HepG2 (cell line): ENCODE results near the gene MAP3K3. TPM values are rescaled to one million over a fixed set of nuclear protein-coding genes. Genes with fewer than 3 reads are reported as not detected.
A peak's percentile ranks its signal among the peaks of the same experiment; 100 is the strongest.

Experiments
- ASH2L ChIP-seq: fragments of 300-600, 200-600 bp; sonication (generic); IDR thresholded peaks from 2 replicates; pipeline ENCODE4 v1.7.0; 2017; ENCODE audit warnings: low read depth, mild to moderate bottlenecking, moderate library complexity, mixed read lengths, low read length; ENCODE audit not compliant: insufficient read length
- CREB3 ChIP-seq: sonication (generic); formaldehyde crosslinking; IDR thresholded peaks from 2 replicates; pipeline ENCODE4 v1.5.0; 2020; ENCODE audit warnings: missing genetic modification reagents
- FOXK2 ChIP-seq: fragments of 450-650 bp; IDR thresholded peaks from 2 replicates; pipeline ENCODE4 v1.6.1; 2016
- GATA4 ChIP-seq: sonication (generic); IDR thresholded peaks from 2 replicates; pipeline ENCODE4 v1.6.1; 2016; ENCODE audit warnings: antibody characterized with exemption, low read depth, borderline replicate concordance
- HOXA5 ChIP-seq: sonication (generic); formaldehyde crosslinking; IDR thresholded peaks from 2 replicates; pipeline ENCODE4 v1.4.0; 2020; ENCODE audit warnings: missing genetic modification reagents
- IRX3 ChIP-seq: sonication (generic); formaldehyde crosslinking; IDR thresholded peaks from 2 replicates; pipeline ENCODE4 v1.8.1; 2023; ENCODE audit warnings: mild to moderate bottlenecking, low read depth, missing genetic modification reagents, borderline replicate concordance
- KLF13 ChIP-seq: sonication (generic); formaldehyde crosslinking; IDR thresholded peaks from 2 replicates; pipeline ENCODE4 v1.4.0; 2020; ENCODE audit warnings: mild to moderate bottlenecking, missing genetic modification reagents
- KLF9 ChIP-seq: IDR thresholded peaks from 2 replicates; pipeline ENCODE4 v1.6.1; 2016; ENCODE audit warnings: low read depth
- MIXL1 ChIP-seq: IDR thresholded peaks from 2 replicates; pipeline ENCODE4 v1.6.1; 2016
- NBN ChIP-seq: fragments of 450-650 bp; conservative IDR thresholded peaks from 2 replicates; pipeline ENCODE4 v1.6.1; 2017
- POGZ ChIP-seq: sonication (generic); formaldehyde crosslinking; IDR thresholded peaks from 2 replicates; pipeline ENCODE4 v1.4.0; 2020; ENCODE audit warnings: mild to moderate bottlenecking, missing genetic modification reagents
- RARG ChIP-seq: sonication (generic); formaldehyde crosslinking; IDR thresholded peaks from 2 replicates; pipeline ENCODE4 v1.4.0; 2020; ENCODE audit warnings: low read depth, mild to moderate bottlenecking, missing genetic modification reagents
- SOX13 ChIP-seq, 3 experiments: fragments of 450-650 bp in 1 of 3; sonication (generic) in 1 of 3; formaldehyde crosslinking in 1 of 3; IDR thresholded peaks in 2 of 3; conservative IDR thresholded peaks in 1 of 3; 2 replicates each; pipeline versions ENCODE4 v1.5.0 to v1.6.1; 2016 to 2020; ENCODE audit warnings: antibody characterized with exemption in 1 of 3, mild to moderate bottlenecking in 1 of 3, missing compliant biosample characterization in 1 of 3, missing genetic modification reagents in 1 of 3, moderate library complexity in 1 of 3
- ZNF264 ChIP-seq: sonication (generic); formaldehyde crosslinking; IDR thresholded peaks from 2 replicates; pipeline ENCODE4 v1.4.0; 2020; ENCODE audit warnings: missing genetic modification reagents
- ZNF280D ChIP-seq: sonication (generic); formaldehyde crosslinking; IDR thresholded peaks from 2 replicates; pipeline ENCODE4 v1.5.1; 2020; ENCODE audit warnings: mild to moderate bottlenecking, missing genetic modification reagents
- ZNF281 ChIP-seq: sonication (generic); formaldehyde crosslinking; IDR thresholded peaks from 2 replicates; pipeline ENCODE4 v1.4.0; 2020; ENCODE audit warnings: missing genetic modification reagents, borderline replicate concordance
- ZNF773 ChIP-seq: sonication (generic); formaldehyde crosslinking; IDR thresholded peaks from 2 replicates; pipeline ENCODE4 v1.4.0; 2020; ENCODE audit warnings: missing genetic modification reagents, borderline replicate concordance
- ZNF781 ChIP-seq: sonication (generic); formaldehyde crosslinking; IDR thresholded peaks from 2 replicates; pipeline ENCODE4 v1.5.1; 2020; ENCODE audit warnings: borderline replicate concordance, mild to moderate bottlenecking, missing genetic modification reagents; ENCODE audit errors: not compliant biosample characterization
- ZSCAN20 ChIP-seq: sonication (generic); formaldehyde crosslinking; IDR thresholded peaks from 2 replicates; pipeline ENCODE4 v1.4.0; 2020; ENCODE audit warnings: missing genetic modification reagents, mild to moderate bottlenecking, borderline replicate concordance
- ZSCAN22 ChIP-seq: sonication (generic); formaldehyde crosslinking; IDR thresholded peaks from 2 replicates; pipeline ENCODE4 v1.4.0; 2020; ENCODE audit warnings: mild to moderate bottlenecking, missing genetic modification reagents
- polyA plus RNA-seq, 8 experiments: library from polyadenylated mRNA; depleted of rRNA in 3 of 8; stranded (reverse) in 7 of 8; unstranded in 1 of 8; fragments of >200 nt; fragmentation: Illumina TruSeq in 4 of 8; extraction: Trizol in 4 of 8; gene quantifications; 2 replicates each; pipeline versions ENCODE4 v1.2.1 to v1.2.3, GENCODE V29; 2011 to 2016; ENCODE audit warnings: low read depth in 4 of 8, missing spikeins in 1 of 8, mixed read lengths in 1 of 8; ENCODE audit not compliant: insufficient read depth in 1 of 8
- total RNA-seq, 5 experiments: library from RNA; depleted of rRNA; stranded (reverse); fragments of >200 nt; fragmentation: Illumina TruSeq; extraction: Trizol; gene quantifications; 2 replicates each; pipeline ENCODE4 v1.2.3, GENCODE V29; 2016; ENCODE audit warnings: low read depth in 1 of 5

The MAP3K3 gene
- total and polyA plus RNA-seq, 2 of the 13 experiments (the other 11 are each of a cell fraction or from before 2014, with no cell fraction given) = 17.7 to 21.8 TPM

GRCh38 chr17:63601439-63602371, 20.5 kb upstream of the MAP3K3 start (continued):
- TF ChIP-seq ZNF281 (CRISPR knock-in tag) (no peak), ZNF781 (CRISPR knock-in tag) (no peak), ZSCAN22 (CRISPR knock-in tag) (no peak), MIXL1 (CRISPR knock-in tag) (no peak), SOX13 (IDR thresholded peaks at IDR 0.05) (no peak), SOX13 (CRISPR knock-in tag; conservative IDR thresholded peaks at IDR 0.05 in 1 of 2, IDR thresholded peaks at IDR 0.05 in 1 of 2) (0 out of 4 replicates have a peak, but pooled peaks of 1 of the 2 experiments have one; percentile 28), CREB3 (no peak), GATA4 (no peak), HOXA5 (no peak), POGZ (CRISPR knock-in tag) (no peak), ZNF773 (CRISPR knock-in tag) (no peak), ZNF264 (CRISPR knock-in tag) (peak; percentile 69; the same call in 1 of the 2 replicates), NBN (no peak), ASH2L (no peak), ZSCAN20 (CRISPR knock-in tag) (no peak), FOXK2 (no peak), ZNF280D (no peak), IRX3 (CRISPR knock-in tag) (no peak), KLF9 (CRISPR knock-in tag) (no peak), RARG (CRISPR knock-in tag) (no peak), KLF13 (no peak)
